Measurements from ENCODE around the gene EN2.

Gene EN2

GRCh38 chr7:155458111-155458877 is at the start of gene EN2:
TSS of gene EN2 (plus strand) at chr7:155458129. CDS start at chr7:155458378, 249 bp downstream.
- TF ChIP-seq ZNF274 (IDR thresholded peaks at IDR 0.05; ENCODE audit: low read depth, low read length), result no peak
- H3K4me3 ChIP-seq (ENCODE audit: low read length), result peak within 1 kb of the TSS; percentile 39

GRCh38 chr7:155408651-155409586 is 49.0 kb upstream of the EN2 start:
- no peak for TF ChIP-seq ZNF274 (IDR thresholded peaks at IDR 0.05; ENCODE audit: low read depth, low read length)
- no peak overlapping the region for H3K4me3 ChIP-seq (ENCODE audit: low read length)

GRCh38 chr7:155409980-155410379 is 47.9 kb upstream of the EN2 start:
- no peak for TF ChIP-seq ZNF274 (IDR thresholded peaks at IDR 0.05; ENCODE audit: low read depth, low read length)

GRCh38 chr7:155410431-155410830 is 47.5 kb upstream of the EN2 start:
- no peak overlapping the region for H3K4me3 ChIP-seq (ENCODE audit: low read length)
- no peak for TF ChIP-seq ZNF274 (IDR thresholded peaks at IDR 0.05; ENCODE audit: low read depth, low read length)

More at GRCh38 chr7:155409980-155410379, 47.9 kb upstream of the EN2 start:
- no peak overlapping the region for H3K4me3 ChIP-seq (ENCODE audit: low read length)

GRCh38 chr7:155411718-155412415 is 46.1 kb upstream of the EN2 start:
- no peak for TF ChIP-seq ZNF274 (IDR thresholded peaks at IDR 0.05; ENCODE audit: low read depth, low read length)
- H3K4me3 ChIP-seq (ENCODE audit: low read length), result no peak overlapping the region

- no peak for TF ChIP-seq ZNF274 (IDR thresholded peaks at IDR 0.05; ENCODE audit: low read depth, low read length)
- no peak overlapping the region for H3K4me3 ChIP-seq (ENCODE audit: low read length)
Observed at GRCh38 chr7:155412416-155413253, 45.3 kb upstream of the EN2 start.

- no peak for TF ChIP-seq ZNF274 (IDR thresholded peaks at IDR 0.05; ENCODE audit: low read depth, low read length)
- H3K4me3 ChIP-seq (ENCODE audit: low read length), result no peak overlapping the region
Observed at GRCh38 chr7:155414547-155415492, 43.1 kb upstream of the EN2 start.

GRCh38 chr7:155416646-155417380 is 41.1 kb upstream of the EN2 start:
- no peak overlapping the region for H3K4me3 ChIP-seq (ENCODE audit: low read length)
- TF ChIP-seq ZNF274 (IDR thresholded peaks at IDR 0.05; ENCODE audit: low read depth, low read length), result no peak

- TF ChIP-seq ZNF274 (IDR thresholded peaks at IDR 0.05; ENCODE audit: low read depth, low read length), result no peak
- H3K4me3 ChIP-seq (ENCODE audit: low read length), result no peak overlapping the region
Observed at GRCh38 chr7:155418304-155418703, 39.6 kb upstream of the EN2 start.

- no peak overlapping the region for H3K4me3 ChIP-seq (ENCODE audit: low read length)
- no peak for TF ChIP-seq ZNF274 (IDR thresholded peaks at IDR 0.05; ENCODE audit: low read depth, low read length)
Observed at GRCh38 chr7:155418941-155419755, 38.8 kb upstream of the EN2 start.

GRCh38 chr7:155420116-155420515 is 37.8 kb upstream of the EN2 start:
- TF ChIP-seq ZNF274 (IDR thresholded peaks at IDR 0.05; ENCODE audit: low read depth, low read length), result no peak
- no peak overlapping the region for H3K4me3 ChIP-seq (ENCODE audit: low read length)
